HG03064 (cell line): Measurements from ENCODE around the gene ANKRD10.
"Not testable (repeated sequence)": the region's sequence is repeated elsewhere in the genome, so short reads cannot be mapped to it uniquely, and the experiment has no call there.

Experiments used
- ATAC-seq: cut with Tn5 transposase; IDR thresholded peaks from one replicate; pipeline ENCODE4 v1.9.1; 2021; ENCODE audit warnings: low read depth; ENCODE audit not compliant: unreplicated experiment

Gene ANKRD10

GRCh38 chr13:110869805-110870706, 44.8 kb downstream of the ANKRD10 start:
- no peak for ATAC-seq

- no peak for ATAC-seq
Measured at GRCh38 chr13:110869231-110869804, 45.6 kb downstream of the ANKRD10 start.

- no peak for ATAC-seq
Measured at GRCh38 chr13:110868720-110869119, 46.1 kb downstream of the ANKRD10 start.

GRCh38 chr13:110867380-110867779, 47.5 kb downstream of the ANKRD10 start:
- no peak for ATAC-seq

DNA sequence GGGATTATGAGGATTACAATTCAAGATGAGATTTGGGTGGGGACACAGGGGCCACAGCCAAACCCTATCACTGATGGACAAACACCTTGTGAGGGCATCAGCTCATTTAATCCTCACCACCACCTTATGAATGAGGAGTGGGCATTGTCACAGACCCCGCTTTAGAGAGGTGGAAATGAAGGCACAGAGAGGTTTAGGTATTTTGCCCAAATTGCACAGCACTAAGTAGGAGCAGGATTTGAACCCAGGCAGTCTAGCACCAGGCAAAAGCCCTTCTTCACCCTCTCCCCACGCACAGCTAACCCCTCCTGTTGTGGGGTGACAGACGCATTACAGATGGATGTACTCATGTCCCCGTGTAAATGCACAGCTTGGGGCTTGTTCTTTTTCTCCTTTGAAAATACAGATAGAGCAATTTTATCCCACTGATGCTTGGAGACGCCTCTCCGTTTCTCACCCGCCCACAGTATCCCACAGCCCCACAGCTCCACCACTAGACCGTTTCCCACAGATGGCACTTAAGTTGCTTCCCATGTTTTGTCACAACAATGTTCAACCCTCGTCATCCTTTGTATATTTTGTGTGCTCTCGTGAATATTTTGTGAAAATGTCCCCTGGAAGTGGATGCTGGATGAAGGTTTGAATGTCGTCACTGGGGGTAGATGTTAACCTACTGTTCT, 48.2 kb downstream of the ANKRD10 start:
- no peak for ATAC-seq

GRCh38 chr13:110863685-110864084, 51.2 kb downstream of the ANKRD10 start:
- ATAC-seq: no peak

- no peak for ATAC-seq
Measured at GRCh38 chr13:110860983-110861382, 53.9 kb downstream of the ANKRD10 start.

DNA sequence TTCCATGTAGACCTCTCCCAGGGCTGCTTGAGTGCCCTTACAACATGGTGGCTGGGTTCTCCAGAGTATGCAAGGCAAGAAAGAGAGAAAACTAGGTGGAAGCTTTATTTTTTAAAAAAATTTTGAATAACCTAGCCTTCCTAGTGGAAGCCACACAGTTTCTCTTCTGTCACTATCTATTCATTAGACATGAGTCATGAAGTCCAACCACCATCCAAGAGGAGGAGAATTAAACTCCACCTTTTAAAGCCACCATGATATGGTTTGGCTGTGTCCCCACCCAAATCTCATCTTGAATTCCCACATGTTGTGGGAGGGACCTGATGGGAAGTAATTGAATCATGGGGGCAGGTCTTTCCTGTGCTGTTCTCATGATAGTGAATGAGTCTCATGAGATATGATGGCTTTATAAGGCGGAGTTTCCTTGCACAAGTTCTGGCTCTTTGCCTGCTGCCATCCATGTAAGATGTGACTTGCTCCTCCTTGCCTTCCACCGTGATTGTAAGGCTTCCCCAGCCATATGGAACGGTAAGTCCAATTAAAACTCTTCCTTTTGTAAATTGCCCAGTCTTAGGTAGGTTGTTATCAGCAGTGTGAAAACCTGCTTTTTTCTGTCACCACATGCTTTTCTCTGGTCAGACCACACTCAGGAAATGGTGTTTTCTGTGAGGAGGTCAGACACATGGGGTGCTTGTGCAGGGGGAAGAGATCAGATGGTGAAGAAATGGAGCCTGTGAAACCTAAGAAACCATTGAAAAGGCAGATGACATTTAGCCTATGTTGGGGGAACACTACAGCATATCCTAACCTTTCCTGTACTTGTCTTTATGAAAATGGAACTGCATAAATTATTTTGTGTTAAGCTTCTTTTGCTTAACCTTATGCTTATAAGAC, 57.7 kb downstream of the ANKRD10 start:
- ATAC-seq: no peak

- ATAC-seq: no peak
Measured at GRCh38 chr13:110855363-110855762, 59.5 kb downstream of the ANKRD10 start.

DNA sequence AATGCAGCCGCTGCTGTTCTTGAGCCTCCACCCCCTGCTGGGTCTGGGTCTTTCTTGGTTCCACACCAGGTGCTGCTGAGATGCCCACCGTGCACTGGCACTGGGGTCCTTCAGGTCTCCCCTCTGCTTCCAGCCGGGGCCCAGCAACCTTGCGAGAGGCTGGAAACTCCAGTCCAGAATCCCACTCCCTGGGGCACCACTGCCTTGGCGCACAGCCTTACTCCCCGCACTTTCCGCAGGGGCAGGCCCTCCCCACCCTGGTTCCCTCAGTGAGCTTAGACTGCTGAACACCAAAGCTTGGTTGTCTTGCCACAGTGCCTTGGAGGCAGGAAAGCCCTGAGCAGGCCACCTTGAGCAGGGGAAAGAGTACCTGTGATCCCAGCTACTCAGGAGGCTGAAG, 60.0 kb downstream of the ANKRD10 start:
- ATAC-seq: no peak

- no peak for ATAC-seq
Measured at GRCh38 chr13:110853235-110853721, 61.6 kb downstream of the ANKRD10 start.

DNA sequence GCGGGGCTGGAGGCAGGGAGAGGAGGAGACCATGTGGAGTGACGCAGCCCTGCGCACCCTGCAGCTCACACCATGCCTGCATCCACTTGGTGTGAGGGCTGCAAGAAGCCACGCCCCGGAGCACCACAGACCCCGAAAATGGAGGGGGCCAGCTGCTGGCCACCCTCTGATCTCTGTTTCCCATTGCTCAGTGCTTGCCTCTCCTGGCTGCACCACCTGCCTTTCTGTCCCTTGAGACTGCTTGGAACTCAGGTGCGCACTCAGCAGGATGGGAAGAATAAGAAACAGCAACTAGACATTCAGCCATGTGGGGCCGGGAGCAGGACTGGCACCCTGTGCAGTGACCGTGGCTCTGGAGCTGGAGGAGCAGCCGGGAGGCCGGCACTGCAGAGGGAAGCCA, 64.0 kb downstream of the ANKRD10 start:
- ATAC-seq: no peak

DNA sequence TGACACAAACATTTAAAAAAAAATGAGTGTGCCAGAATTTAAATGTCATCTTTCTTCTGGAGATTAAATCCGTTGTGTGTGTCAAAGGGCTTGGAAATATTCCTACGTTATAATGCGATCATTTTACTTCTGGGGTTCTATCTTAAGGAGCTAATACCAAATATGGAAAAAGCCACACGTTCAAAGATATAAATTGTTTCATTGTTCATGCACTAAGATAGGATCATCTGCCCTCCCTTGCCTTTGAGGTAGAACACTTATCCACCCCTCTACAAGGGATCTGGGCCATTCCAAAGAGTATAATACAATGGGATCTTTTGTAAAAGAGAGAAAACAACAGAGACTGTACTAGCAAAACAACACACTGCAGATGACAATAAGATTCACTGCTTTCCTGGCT, 64.9 kb downstream of the ANKRD10 start:
- no peak for ATAC-seq

DNA sequence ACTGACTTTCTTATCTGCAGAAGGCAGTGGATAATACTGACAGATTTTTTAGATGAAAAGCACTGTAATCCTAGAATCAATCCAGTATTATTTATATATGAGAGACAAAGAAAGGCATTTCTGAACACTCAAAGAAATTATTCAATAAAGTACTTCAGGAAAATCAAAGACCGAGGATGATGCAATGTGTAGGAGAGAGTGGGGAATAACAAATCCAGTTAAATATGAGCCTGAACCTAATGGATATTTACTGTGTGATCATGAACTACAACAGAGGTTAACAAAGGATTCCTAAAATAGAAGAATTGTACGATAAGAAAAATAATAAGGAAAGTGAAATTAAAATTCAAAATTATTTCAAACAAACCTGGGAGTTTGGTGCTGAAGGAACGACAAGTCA, 69.3 kb downstream of the ANKRD10 start:
- ATAC-seq: no peak

- ATAC-seq: no peak
Measured at GRCh38 chr13:110841846-110842245, 73.0 kb downstream of the ANKRD10 start.

GRCh38 chr13:110841406-110841805, 73.5 kb downstream of the ANKRD10 start:
- no peak for ATAC-seq

- ATAC-seq: no peak
Measured at GRCh38 chr13:110838867-110839538, 75.9 kb downstream of the ANKRD10 start.

- no peak for ATAC-seq
Measured at GRCh38 chr13:110838116-110838515, 76.8 kb downstream of the ANKRD10 start.

DNA sequence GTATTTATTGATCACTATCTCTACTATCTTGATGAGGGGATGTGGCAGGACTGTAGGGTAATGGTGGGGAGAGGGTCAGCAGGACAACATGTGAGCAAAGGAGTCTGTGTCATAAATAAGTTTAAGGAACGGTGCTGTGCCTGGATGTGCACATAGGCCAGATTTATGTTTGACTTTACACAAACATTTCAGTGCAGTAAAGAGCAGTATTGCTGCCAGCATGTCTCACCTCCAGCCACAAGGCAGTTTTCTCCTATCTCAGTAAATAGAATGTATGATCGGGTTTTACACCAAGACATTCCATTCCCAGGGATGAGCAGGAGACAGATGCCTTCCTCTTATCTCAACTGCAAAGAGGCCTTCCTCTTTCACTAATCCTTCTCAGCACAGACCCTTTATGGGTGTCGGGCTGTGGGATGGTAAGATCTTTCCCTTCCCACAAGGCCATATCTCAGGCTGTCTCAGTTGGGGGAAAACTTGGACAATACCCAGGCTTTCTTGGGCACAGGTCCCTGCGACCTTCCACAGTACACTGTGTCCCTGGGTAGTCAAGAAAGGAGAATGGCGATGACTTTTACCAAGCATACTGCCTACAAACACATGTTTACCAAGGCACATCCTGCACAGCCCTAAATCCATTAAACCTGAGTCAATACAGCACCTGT, 77.3 kb downstream of the ANKRD10 start:
- not testable (repeated sequence) for ATAC-seq

- ATAC-seq: no peak
Measured at GRCh38 chr13:110836605-110836903, 78.3 kb downstream of the ANKRD10 start.
